GM12865 (cell line): ENCODE data around the gene TTC39C.

ENCODE experiments used
- DNase-seq: peaks from one replicate; pipeline ENCODE4 v3.0.0; 2010; ENCODE audit warnings: low read depth
- H3K4me3 ChIP-seq: 2 replicates; pipeline ENCODE4 v1.5.1; 2011; ENCODE audit warnings: mild to moderate bottlenecking, low read depth, low read length, control low read depth
- TF ChIP-seq, protein P1 (sequence below): IDR thresholded peaks from 2 replicates; pipeline ENCODE4 v1.5.1; 2011; ENCODE audit warnings: low read length, control low read depth, low read depth, inconsistent platforms; ENCODE audit not compliant: insufficient read depth; ENCODE audit errors: missing control alignments

Gene TTC39C

DNA sequence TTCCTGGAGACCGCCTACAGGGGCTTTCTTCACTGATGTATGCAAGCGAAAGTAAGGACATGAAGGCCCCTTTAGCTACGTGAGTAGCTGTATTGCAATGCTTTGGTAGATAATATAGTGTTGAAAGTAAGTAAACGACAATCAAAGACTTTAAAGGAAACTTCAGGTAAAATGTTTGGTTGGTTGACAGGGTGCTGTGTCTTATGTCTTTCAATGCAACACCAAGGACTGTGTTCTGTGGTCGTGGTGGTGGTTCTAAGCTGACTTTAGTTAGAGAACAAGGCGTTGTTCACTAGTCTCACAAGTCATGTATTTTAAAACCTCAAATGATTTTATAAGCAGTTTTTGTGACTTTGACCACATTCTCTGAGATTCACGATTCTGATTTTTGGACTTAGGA lies 66.3 kb downstream of the TTC39C start:
- DNase-seq, result no peak
- TF ChIP-seq, protein P1, sequence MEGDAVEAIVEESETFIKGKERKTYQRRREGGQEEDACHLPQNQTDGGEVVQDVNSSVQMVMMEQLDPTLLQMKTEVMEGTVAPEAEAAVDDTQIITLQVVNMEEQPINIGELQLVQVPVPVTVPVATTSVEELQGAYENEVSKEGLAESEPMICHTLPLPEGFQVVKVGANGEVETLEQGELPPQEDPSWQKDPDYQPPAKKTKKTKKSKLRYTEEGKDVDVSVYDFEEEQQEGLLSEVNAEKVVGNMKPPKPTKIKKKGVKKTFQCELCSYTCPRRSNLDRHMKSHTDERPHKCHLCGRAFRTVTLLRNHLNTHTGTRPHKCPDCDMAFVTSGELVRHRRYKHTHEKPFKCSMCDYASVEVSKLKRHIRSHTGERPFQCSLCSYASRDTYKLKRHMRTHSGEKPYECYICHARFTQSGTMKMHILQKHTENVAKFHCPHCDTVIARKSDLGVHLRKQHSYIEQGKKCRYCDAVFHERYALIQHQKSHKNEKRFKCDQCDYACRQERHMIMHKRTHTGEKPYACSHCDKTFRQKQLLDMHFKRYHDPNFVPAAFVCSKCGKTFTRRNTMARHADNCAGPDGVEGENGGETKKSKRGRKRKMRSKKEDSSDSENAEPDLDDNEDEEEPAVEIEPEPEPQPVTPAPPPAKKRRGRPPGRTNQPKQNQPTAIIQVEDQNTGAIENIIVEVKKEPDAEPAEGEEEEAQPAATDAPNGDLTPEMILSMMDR, result no peak
- H3K4me3 ChIP-seq, result no peak overlapping the region

DNA sequence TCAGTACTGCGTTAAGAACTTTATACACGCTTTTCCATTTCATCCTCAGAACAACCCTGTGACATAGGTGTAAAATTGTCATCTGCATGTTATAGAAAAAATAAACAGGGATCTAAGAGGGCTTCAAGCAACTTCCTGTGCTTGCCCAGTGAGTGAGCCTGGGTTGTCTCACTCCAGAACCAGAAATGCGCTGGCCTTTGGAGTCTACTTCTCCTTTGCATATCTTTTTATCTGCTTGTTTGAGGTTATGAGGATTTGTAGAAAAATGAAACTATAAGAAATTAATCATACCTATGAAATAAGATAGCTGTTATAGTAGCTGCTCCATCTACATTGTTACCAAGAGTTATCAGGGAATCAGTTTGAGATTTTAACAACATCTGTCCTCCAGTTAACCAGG lies 69.0 kb downstream of the TTC39C start:
- DNase-seq, result no peak
- TF ChIP-seq, protein P1, result no peak
- no peak overlapping the region for H3K4me3 ChIP-seq

DNA sequence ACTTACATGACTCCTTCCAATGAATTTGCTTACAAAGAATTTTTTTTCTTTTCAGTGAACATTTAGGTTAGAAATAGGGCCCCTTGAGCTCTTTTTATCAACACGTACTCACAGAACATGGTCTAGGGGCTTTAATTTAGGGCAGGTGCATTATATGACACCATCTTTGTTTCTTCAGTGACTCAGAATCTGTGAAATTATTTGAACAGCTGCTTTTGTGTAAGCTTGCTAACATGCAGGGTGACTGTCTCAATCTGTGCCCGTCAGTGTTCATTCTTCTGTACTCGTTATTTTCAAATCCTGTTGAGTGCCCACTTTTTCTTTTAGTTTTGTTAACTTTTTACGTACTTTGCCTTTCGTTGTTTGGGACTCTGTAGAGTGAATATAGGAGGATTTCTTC lies 71.5 kb downstream of the TTC39C start:
- DNase-seq, result no peak
- TF ChIP-seq, protein P1, result no peak
- no peak overlapping the region for H3K4me3 ChIP-seq

DNA sequence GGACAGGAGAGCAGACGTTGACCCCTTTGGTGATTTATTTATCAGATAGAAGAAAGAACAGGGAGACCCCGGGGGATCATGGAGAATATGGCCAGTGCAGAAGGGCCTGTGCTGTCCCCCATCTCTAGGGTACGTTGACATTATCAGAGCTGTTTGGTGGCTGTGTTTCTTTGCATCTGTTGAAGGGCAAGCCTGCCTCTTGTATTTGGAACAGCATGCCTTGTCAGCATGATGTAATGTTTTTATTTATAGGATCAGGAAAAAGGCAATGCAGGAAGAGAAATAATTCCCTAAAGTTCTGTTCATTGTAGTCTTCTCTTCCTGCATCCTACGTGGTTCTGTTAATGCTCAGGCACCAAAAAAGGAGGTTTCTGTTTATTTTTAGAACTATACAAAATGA lies 74.5 kb downstream of the TTC39C start:
- DNase-seq, result no peak
- no peak overlapping the region for H3K4me3 ChIP-seq
- TF ChIP-seq, protein P1, result no peak

DNA sequence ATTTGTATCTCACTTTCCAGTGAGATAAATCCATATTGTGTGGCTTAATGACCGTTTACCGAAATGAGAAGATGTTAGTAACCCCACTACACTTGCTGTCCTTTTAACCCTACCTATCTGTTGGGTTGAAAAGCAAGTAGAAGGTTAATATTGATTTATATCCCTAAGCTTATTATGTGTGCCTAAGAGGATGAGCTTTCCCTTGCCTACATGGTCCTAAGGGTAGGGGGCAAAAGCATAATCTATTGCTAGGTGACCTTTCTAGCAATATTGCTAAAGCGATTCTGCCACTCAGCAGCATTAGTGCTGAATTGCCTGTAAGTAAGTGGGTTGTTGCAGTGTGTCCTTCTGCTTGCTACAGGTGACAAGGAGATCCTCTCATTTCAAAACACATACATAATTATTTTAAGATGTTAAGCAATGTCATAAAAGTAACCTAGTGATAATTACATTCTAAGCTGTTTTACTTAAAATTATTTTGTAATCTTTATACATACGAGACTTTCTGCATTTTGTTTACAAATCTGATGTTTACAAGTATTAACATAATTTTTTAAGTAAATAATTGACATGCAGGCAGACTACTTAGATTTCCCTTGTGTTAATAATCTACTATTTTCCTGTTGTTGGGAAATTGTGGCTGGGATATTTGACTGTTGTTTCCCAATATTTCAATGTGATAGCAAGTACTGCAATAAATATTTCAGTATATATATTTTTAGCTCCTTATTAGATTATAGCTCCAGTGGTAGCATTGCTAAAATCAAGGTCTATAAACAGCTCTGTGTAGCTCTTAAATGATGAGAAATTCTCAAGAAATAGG lies 75.2 kb downstream of the TTC39C start:
- TF ChIP-seq, protein P1, result no peak
- no peak overlapping the region for H3K4me3 ChIP-seq
- no peak for DNase-seq

DNA sequence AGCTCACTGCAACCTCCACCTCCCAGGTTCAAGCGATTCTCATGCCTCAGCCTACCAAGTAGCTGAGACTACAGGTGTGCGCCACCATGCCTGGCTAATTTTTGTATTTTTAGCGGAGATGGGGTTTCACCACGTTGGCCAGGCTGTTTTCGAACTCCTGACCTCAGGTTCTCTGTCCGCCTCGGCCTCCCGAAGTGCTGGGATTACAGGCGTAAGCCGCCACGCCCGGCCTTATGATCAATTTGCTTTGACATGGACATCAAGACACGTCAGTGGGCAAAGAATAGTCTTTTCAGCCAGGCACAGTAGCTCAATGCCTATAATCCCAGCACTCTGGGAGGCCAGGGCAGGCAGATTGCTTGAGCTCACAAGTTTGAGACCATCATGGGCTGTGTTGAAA lies 76.3 kb downstream of the TTC39C start:
- no peak for DNase-seq
- TF ChIP-seq, protein P1, result no peak

DNA sequence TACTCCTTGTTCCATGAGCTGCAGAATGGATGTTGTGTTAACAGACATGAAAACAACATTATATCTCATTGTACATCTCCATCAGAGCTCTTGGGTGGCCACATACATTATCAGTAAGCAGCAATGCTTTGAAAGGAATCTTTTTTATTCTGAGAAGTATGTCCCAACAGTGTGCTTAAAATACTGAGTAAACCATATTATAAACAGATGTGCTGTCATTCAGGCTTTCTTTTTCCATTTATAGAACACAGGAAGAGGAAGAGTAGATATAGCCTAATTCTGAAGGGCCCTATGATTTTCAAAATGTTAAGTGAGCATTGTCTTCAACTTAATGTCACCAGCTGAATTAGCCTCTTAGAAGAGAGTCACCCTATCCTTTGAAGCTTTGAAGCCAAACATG lies 80.0 kb downstream of the TTC39C start:
- H3K4me3 ChIP-seq, result no peak overlapping the region
- DNase-seq, result no peak
- TF ChIP-seq, protein P1, result no peak

More for the DNA sequence above, 76.3 kb downstream of the TTC39C start:
- H3K4me3 ChIP-seq, result no peak overlapping the region
